ENCODE data around the gene CLSTN2.

DNA sequence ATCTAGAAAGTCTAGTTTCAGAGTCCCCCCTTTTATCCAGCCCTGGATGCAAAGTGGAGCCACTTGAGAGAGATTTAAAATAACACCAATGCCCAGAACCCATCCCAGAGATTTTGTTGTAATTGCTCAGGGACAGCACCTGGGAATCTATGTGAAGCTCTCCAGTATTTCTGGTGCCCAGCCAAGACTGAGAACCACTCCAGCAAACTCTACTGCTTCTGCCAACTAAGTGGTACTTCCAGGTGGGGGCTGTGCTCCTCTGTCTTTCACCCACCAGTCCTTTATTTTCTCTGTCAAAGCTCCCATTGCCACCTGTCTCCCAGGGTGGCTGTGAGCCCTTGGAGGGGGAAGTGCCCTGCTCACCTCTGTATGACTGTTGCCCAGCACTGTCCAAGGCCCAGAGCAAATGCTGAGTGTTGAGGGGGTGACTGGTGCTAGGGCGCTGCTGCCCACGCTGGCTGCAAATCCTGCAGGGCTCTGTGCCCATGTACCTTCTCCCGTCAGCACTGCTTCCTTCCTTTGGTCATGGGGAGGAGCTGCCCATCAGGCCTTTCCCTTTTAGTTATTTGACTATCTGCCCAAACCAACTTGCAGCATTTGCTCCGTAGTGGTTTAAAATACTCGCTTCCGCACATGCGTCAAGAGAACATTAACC is 9.4 kb downstream of the CLSTN2 start:
- TF ChIP-seq, protein P1, sequence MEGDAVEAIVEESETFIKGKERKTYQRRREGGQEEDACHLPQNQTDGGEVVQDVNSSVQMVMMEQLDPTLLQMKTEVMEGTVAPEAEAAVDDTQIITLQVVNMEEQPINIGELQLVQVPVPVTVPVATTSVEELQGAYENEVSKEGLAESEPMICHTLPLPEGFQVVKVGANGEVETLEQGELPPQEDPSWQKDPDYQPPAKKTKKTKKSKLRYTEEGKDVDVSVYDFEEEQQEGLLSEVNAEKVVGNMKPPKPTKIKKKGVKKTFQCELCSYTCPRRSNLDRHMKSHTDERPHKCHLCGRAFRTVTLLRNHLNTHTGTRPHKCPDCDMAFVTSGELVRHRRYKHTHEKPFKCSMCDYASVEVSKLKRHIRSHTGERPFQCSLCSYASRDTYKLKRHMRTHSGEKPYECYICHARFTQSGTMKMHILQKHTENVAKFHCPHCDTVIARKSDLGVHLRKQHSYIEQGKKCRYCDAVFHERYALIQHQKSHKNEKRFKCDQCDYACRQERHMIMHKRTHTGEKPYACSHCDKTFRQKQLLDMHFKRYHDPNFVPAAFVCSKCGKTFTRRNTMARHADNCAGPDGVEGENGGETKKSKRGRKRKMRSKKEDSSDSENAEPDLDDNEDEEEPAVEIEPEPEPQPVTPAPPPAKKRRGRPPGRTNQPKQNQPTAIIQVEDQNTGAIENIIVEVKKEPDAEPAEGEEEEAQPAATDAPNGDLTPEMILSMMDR (IDR thresholded peaks at IDR 0.05) = no peak
- no peak for TF ChIP-seq POLR2A (IDR thresholded peaks at IDR 0.05)
